Tibial nerve (tissue), 4 donors: ENCODE data around the gene REPS1.

Experiments used
- CTCF ChIP-seq, 5 experiments: fragments of 200-600 bp in 3 of 5; fragments of 450-650 bp in 2 of 5; sonication (generic) in 3 of 5; IDR thresholded peaks; one replicate each; pipeline ENCODE4 v1.5.1; 2016 to 2019; ENCODE audit warnings: antibody characterized with exemption in 5 of 5, mild to moderate bottlenecking in 3 of 5, moderate library complexity in 2 of 5
- EP300 ChIP-seq, 2 donors: sonication (generic); formaldehyde crosslinking; IDR thresholded peaks; one replicate each; pipeline ENCODE4 v1.6.1; 2017; ENCODE audit warnings: antibody characterized with exemption in 2 of 2, mild to moderate bottlenecking in 1 of 2
- POLR2A ChIP-seq, 2 donors: fragments of 450-650 bp; IDR thresholded peaks; one replicate each; pipeline ENCODE4 v1.6.1; 2017; ENCODE audit warnings: antibody characterized with exemption in 2 of 2, mild to moderate bottlenecking in 2 of 2, moderate library complexity in 2 of 2

GRCh38 chr6:138965291-138965874 is 22.7 kb downstream of the REPS1 start:
- TF ChIP-seq EP300 (IDR thresholded peaks at IDR 0.05) (no peak), POLR2A (IDR thresholded peaks at IDR 0.05) (no peak), CTCF (IDR thresholded peaks at IDR 0.05) (no peak)
